Posterior cingulate gyrus (tissue), 11 donors: ENCODE data around the gene HES6.
A peak's percentile ranks its signal among the peaks of the same experiment; 100 is the strongest.

Experiments used
- DNase-seq, 10 donors: peaks; one replicate each; pipeline versions ENCODE4 v3.0.0 to v3.0.0-alpha.2; 2020 to 2021; ENCODE audit warnings: mixed read lengths in 3 of 10
- intact Hi-C: fragments of 100-400 bp; cut with DNase I; formaldehyde crosslinking; loops from one replicate; pipeline ENCODE4 v1.15.1; 2023

The HES6 gene

DNA sequence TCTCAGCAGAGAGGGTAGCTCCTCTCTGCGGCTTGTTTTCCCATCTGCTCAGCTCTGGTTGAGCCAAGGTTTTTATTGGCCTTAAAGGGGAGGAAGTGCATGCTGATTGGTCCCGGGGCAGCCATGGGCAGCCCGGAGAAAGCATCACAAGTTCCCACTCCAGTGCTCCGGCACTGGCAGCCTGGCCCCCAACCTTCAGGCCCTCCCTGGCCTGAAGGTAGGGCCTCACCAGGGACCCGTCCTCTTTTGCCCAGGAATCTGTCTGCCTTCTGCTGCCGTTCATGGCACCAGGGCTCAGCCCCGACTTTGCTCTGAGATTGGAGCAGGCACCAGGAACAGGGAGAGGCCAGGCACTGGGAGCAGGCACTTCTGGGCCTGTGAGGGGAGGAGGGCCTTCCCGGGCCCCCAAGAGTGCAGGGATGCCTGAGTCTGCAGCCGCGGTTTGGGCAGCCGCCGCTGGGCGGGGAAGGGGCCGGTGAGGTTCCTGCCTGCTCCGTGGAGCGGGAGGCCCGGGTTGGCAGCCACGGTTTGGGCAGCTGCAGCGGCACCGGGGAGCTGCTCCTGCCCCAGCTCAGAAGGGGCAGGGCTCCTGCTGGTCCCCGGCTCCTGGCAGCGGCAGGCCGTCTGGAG is 18.8 kb downstream of the HES6 start:
- peak in 9 of 10 donors; percentile 47 to 96 (median 62) for DNase-seq
- intact Hi-C loops: no loop called here

DNA sequence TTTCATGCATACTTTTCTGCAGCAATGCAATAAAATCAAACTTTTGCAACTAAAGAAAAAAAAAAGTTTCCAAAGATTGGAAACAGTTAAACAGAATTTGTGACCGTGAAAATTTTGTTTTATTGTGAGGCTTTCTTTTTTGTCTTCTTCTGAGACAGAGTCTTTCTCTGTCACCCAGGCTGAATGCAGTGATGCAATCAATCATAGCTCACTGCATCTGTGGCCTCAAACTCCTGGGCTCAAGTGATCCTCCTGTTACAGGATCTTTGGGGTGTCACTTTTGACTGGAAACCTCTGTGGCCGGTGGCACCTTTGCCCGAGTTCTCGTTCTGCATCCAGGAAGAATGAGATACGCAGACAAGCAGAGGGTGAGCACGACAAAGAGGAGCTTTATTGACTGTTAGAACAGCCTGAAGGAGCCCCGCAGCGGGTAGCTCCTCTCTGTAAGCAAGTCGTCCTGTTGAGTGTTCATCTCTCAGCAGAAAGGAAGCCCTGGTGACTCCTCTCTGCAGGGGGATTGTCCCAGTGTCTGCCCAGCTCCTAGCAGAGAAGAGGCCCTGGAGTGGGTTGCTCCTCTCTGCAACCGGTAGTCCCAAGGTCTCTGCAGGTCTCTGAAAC is 19.5 kb downstream of the HES6 start:
- intact Hi-C loops: no loop called here
- DNase-seq: no peak

DNA sequence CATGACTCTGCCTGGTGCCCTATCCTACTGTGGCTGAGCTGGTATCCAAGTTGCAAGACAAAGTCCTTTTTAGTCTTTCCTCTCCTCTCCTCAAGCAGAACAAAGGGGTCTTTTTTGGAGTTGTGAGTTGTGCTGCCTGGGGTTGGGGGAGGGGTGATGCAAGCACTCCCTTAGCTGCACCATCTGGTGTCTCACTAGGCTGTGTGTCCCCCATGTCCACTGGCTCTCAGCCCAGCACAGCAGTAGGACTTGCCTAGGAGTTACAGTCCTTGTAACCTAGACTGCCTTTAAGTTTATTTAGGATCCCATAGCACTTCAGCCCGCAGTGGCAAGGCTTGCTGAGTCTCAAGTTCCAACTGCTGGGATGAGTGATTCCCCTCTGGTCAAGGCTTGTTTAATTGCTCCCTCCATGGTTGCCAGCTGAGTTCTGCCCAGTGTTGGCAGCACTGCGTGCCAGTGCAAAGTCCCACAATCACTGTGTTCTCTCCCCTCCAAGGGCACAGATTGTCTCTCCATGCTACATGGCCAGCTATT is 23.1 kb downstream of the HES6 start:
- intact Hi-C loops: no loop called here
- DNase-seq: peak; percentile 66 to 98 (median 86)

DNA sequence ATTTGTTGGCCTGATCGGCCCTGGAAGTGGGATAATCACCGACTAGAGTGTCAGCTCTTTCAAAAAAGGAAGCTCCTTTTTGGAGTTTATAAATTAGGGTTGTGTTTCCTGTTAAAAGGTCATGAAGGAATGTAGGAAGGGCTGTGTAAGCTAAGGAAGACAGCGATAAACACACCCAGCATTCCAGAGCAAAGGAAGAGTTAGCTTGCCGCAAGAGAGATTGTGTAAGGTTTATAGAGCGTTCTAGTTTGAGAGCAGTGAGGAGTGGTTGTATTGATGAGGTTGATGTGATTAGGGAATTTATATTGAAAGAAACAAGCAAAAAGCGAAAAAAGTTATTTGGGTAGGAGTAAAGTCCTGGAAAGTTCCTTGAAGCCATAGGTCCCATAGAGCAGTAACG is 32.8 kb downstream of the HES6 start:
- intact Hi-C loops: no loop called here

DNA sequence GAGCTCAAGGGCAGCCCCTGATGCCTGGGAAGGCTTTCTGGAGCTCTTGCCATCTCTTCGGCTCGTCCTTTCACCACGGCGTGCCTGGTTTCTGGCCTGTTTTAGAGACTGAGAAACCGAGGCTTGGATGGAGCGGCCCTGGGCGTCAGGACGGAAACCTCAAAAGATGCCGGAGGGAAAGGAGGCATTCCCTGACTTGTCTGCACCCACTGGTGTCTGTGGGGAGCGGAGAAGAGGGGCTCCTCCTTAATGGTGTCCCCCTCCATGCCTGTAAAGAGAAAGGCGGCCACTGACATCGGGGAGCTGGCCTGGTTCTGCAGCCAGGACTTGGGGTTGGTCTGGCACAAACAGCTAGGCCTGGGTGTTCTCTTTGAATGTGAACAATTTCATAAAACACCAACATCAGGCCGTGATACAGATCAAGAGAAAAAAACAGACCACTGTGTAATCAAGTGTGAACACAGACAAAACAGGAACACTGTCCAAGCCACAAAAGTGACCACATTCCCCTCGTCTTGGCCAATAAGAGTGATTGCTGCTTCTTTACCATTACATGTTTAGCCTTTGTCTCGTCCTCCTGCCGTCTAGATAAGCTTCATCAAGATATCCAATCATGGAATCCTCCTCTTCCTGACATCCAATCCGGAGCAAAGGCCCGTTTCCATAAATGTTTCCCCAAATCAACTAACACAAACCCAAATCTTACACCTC is 35.7 kb downstream of the HES6 start:
- no peak for DNase-seq
- intact Hi-C loops: loop anchor here (2.0 to 5.0 kb wide), 2 partner anchors 37 to 237 kb away; partner anchors contain the start of genes HES6 and UBE2F

More for the DNA sequence above, 32.8 kb downstream of the HES6 start:
- DNase-seq: no peak

DNA sequence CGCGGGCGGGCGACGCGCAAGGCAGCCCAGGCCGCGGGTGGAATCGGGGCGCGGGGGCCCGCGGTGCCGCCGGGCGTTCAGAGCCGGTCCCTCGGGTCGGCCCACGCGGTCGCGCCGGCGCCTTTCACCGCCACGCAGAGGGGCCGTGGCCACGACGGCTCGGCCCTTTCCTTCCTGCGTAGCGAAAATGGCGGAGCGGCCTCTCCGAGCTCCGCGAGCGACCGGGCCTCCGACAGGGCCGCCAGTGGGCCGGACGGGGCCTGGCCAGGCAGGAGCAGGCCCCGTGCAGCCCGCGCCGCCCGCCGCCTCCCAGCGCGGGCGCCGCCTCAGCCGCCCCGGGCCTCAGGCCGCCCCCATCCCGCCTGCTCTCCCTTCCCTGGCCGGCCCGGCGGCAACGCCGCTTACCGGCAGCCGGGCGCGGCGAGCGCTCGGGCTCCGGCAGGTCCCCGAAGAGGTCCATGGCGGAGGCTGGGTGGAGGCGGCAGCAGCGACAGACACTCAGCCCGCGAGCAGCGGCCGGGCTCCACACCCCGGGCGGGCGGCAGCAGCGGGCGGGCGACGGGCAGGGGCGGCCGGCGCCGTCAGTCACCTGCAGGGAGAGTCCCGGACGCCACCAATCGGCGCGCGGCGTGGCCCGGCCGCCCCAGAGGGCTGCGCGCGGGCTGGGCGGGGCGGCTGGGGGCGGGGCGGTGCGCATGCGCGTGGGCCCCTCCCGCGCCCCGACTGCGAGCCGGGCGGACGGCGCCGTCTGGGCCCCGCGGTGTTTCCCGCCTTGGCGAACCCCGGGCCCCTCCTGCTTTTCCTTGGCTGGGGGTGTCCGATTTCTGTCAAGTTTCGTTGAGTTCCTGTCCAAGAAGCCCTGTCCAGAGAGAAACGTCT is 36.5 kb downstream of the HES6 start, which contains the start of gene ILKAP:
Gene ILKAP, minus strand, starts transcription at position 602 of the 879 bp plus-strand sequence. Its CDS starts 142 bp downstream, at position 460.
- DNase-seq: peak; percentile 73 to 98 (median 86)
- intact Hi-C loops: loop anchor here (2.0 to 5.0 kb wide), 2 partner anchors 37 to 236 kb away; partner anchors contain the start of genes HES6 and UBE2F

DNA sequence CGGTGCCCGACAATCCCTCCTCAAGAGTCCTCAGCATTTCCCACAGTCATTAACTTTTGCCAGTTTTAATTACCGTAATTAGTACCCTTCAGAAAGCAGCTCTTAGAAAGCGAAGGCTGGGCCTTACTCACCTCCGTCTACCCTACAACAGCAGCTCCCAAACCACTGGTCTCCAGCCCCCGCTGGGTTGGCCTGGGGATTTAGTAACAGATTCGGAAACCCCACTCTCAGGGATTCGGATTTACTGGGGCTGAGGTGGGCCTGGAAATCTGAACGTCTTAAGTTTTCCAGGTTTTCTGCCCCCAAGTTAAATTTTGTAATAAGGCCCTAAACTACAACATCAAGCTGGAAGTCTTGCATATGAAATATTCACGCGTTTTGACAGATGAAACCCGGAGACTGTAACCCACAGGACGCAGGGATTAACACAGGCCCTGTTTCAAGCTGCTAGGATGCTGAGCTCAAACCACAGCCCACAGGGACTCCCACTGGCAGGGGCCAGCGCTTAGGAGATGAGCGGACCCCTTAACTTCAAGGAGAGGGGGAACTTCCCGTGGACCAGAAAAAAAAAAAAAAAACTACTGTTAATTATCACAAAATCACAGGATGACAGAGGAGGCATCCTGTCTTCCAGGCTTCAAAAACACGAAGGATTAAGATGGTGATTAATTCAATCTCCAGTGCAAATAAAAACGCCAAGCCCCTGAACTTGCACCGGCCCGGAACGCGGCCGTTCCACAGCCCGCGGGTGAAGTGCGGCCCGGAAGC is 37.3 kb downstream of the HES6 start:
- DNase-seq: no peak
- intact Hi-C loops: loop anchor here (2.0 to 5.0 kb wide), 2 partner anchors 38 to 235 kb away; partner anchors contain the start of genes HES6 and UBE2F

DNA sequence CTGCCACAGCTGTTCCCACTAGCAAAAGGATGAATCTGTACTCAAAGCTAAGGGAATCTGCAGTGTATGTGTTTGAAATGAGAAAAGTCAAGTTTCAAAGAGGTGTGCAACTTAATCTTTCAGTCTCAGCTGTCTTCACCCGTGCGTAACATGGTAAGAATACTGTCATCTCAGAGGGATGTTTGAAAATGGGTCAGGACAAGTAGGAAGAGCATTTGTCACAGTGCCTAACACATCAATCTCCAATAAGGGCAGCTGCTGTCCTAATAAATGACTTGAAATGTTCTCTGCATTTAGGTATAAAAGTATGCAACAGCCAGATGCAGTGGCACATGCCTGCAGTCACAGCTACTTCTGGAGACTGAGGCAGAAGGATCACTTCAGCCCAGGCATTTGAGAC is 49.4 kb downstream of the HES6 start:
- intact Hi-C loops: no loop called here
- DNase-seq: no peak
